SK-N-SH (cell line): ENCODE results near the gene RAVER2.

ENCODE experiments used
- GATA2 ChIP-seq: sonication (generic); formaldehyde crosslinking; IDR thresholded peaks from 2 replicates; pipeline ENCODE4 v1.5.0; 2020; ENCODE audit warnings: mild to moderate bottlenecking, missing genetic modification reagents
- MXI1 ChIP-seq: IDR thresholded peaks from 2 replicates; pipeline ENCODE4 v1.6.1; 2012; ENCODE audit warnings: mild to moderate bottlenecking, low read depth, low read length, improper control_type of control experiment
- POLR2AphosphoS5 ChIP-seq: IDR thresholded peaks from 2 replicates; pipeline ENCODE4 v1.6.1; 2012; ENCODE audit warnings: low read depth, low read length
- TEAD4 ChIP-seq: IDR thresholded peaks from 2 replicates; pipeline ENCODE4 v1.4.0; 2012; ENCODE audit warnings: mild to moderate bottlenecking, borderline replicate concordance; ENCODE audit not compliant: insufficient read depth
- YY1 ChIP-seq: IDR thresholded peaks from 2 replicates; pipeline ENCODE4 v1.4.0; 2012; ENCODE audit warnings: low read depth, mild to moderate bottlenecking
- TF ChIP-seq, protein P1 (sequence below): IDR thresholded peaks from 2 replicates; pipeline ENCODE4 v1.6.1; 2012; ENCODE audit warnings: mild to moderate bottlenecking, low read depth, low read length, moderate library complexity
- TF ChIP-seq, protein P2 (sequence below): IDR thresholded peaks from 2 replicates; pipeline ENCODE4 v1.4.0; 2012; ENCODE audit warnings: low read depth, borderline replicate concordance
- TF ChIP-seq, protein P3 (sequence below): fragments of 200-600 bp; sonication (generic); IDR thresholded peaks from 2 replicates; pipeline ENCODE4 v1.6.1; 2017; ENCODE audit warnings: antibody characterized with exemption, mild to moderate bottlenecking, moderate library complexity
- TF ChIP-seq, protein P4 (sequence below): IDR thresholded peaks from 2 replicates; pipeline ENCODE4 v1.4.0; 2012; ENCODE audit warnings: low read depth
- TF ChIP-seq, protein P5 (sequence below): IDR thresholded peaks from 2 replicates; pipeline ENCODE4 v1.4.0; 2012; ENCODE audit warnings: low read depth, borderline replicate concordance

DNA sequence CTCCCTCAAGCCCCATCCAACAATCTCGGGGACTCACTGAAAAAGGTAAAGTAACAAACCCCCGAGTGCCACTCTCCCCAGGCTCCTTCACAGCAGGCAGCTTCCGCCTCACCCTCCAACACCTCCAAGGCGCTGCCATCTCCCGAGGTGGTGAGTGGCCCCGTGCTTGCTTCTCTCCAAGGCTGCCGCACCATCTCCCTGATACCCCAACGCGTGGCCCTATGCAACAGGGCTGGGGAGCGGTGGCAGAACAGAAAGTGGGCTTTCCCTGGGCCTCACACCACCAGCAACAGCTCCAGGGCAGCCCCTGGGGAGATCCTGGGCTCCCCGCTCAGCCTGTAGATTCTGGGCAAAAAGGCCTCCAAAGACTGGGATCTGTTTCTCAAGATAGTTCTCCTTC, 105.1 kb downstream of the RAVER2 start:
- no peak for TF ChIP-seq POLR2AphosphoS5
- no peak for TF ChIP-seq TEAD4
- TF ChIP-seq, protein P1, sequence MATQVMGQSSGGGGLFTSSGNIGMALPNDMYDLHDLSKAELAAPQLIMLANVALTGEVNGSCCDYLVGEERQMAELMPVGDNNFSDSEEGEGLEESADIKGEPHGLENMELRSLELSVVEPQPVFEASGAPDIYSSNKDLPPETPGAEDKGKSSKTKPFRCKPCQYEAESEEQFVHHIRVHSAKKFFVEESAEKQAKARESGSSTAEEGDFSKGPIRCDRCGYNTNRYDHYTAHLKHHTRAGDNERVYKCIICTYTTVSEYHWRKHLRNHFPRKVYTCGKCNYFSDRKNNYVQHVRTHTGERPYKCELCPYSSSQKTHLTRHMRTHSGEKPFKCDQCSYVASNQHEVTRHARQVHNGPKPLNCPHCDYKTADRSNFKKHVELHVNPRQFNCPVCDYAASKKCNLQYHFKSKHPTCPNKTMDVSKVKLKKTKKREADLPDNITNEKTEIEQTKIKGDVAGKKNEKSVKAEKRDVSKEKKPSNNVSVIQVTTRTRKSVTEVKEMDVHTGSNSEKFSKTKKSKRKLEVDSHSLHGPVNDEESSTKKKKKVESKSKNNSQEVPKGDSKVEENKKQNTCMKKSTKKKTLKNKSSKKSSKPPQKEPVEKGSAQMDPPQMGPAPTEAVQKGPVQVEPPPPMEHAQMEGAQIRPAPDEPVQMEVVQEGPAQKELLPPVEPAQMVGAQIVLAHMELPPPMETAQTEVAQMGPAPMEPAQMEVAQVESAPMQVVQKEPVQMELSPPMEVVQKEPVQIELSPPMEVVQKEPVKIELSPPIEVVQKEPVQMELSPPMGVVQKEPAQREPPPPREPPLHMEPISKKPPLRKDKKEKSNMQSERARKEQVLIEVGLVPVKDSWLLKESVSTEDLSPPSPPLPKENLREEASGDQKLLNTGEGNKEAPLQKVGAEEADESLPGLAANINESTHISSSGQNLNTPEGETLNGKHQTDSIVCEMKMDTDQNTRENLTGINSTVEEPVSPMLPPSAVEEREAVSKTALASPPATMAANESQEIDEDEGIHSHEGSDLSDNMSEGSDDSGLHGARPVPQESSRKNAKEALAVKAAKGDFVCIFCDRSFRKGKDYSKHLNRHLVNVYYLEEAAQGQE = no peak
- TF ChIP-seq, protein P2, sequence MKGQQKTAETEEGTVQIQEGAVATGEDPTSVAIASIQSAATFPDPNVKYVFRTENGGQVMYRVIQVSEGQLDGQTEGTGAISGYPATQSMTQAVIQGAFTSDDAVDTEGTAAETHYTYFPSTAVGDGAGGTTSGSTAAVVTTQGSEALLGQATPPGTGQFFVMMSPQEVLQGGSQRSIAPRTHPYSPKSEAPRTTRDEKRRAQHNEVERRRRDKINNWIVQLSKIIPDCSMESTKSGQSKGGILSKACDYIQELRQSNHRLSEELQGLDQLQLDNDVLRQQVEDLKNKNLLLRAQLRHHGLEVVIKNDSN = no peak
- TF ChIP-seq MXI1 = no peak
- TF ChIP-seq, protein P3, sequence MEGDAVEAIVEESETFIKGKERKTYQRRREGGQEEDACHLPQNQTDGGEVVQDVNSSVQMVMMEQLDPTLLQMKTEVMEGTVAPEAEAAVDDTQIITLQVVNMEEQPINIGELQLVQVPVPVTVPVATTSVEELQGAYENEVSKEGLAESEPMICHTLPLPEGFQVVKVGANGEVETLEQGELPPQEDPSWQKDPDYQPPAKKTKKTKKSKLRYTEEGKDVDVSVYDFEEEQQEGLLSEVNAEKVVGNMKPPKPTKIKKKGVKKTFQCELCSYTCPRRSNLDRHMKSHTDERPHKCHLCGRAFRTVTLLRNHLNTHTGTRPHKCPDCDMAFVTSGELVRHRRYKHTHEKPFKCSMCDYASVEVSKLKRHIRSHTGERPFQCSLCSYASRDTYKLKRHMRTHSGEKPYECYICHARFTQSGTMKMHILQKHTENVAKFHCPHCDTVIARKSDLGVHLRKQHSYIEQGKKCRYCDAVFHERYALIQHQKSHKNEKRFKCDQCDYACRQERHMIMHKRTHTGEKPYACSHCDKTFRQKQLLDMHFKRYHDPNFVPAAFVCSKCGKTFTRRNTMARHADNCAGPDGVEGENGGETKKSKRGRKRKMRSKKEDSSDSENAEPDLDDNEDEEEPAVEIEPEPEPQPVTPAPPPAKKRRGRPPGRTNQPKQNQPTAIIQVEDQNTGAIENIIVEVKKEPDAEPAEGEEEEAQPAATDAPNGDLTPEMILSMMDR = no peak
- TF ChIP-seq, protein P4, sequence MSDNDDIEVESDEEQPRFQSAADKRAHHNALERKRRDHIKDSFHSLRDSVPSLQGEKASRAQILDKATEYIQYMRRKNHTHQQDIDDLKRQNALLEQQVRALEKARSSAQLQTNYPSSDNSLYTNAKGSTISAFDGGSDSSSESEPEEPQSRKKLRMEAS = no peak
- TF ChIP-seq YY1 = no peak
- no peak for TF ChIP-seq GATA2 (CRISPR knock-in tag)
- TF ChIP-seq, protein P5, sequence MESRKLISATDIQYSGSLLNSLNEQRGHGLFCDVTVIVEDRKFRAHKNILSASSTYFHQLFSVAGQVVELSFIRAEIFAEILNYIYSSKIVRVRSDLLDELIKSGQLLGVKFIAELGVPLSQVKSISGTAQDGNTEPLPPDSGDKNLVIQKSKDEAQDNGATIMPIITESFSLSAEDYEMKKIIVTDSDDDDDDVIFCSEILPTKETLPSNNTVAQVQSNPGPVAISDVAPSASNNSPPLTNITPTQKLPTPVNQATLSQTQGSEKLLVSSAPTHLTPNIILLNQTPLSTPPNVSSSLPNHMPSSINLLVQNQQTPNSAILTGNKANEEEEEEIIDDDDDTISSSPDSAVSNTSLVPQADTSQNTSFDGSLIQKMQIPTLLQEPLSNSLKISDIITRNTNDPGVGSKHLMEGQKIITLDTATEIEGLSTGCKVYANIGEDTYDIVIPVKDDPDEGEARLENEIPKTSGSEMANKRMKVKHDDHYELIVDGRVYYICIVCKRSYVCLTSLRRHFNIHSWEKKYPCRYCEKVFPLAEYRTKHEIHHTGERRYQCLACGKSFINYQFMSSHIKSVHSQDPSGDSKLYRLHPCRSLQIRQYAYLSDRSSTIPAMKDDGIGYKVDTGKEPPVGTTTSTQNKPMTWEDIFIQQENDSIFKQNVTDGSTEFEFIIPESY = no peak
